Stomach (tissue), 4 donors: Measurements from ENCODE around the gene LDB3.

ENCODE experiments used
- POLR2A ChIP-seq, 4 donors: fragments of 450-650 bp; IDR thresholded peaks; one replicate each; pipeline ENCODE4 v1.6.1; 2016; ENCODE audit warnings: antibody characterized with exemption in 4 of 4, control low read depth in 2 of 4, mild to moderate bottlenecking in 1 of 4, moderate library complexity in 1 of 4
- POLR2AphosphoS5 ChIP-seq, 3 donors: sonication (generic); formaldehyde crosslinking; IDR thresholded peaks; one replicate each; pipeline ENCODE4 v1.6.1; 2016; ENCODE audit warnings: antibody characterized with exemption in 3 of 3
- TF ChIP-seq, protein P1 (sequence below), 7 experiments: fragments of 450-650 bp in 4 of 7; fragments of 200-600 bp in 3 of 7; sonication (generic) in 3 of 7; IDR thresholded peaks; one replicate each; pipeline ENCODE4 v1.5.1; 2016 to 2019; ENCODE audit warnings: antibody characterized with exemption in 7 of 7, control low read depth in 2 of 7, mild to moderate bottlenecking in 1 of 7

DNA sequence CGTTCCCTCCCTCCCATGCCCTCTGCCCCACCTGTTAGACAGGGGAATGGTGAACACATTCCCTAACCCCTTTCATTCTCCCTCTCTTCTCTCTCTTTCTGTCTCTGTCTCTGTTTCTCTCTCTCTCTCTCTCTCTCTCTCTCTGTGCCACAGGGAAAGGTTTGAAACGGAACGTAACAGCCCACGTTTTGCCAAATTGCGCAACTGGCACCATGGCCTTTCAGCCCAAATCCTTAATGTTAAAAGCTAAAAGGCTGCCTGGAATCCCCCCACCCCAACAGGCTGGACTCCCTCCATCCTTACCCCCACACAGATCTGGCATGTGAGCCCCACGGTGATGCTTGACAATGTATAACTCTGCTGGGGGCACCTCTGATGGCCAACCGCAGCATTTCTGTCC, 30.8 kb downstream of the LDB3 start:
- TF ChIP-seq, protein P1, sequence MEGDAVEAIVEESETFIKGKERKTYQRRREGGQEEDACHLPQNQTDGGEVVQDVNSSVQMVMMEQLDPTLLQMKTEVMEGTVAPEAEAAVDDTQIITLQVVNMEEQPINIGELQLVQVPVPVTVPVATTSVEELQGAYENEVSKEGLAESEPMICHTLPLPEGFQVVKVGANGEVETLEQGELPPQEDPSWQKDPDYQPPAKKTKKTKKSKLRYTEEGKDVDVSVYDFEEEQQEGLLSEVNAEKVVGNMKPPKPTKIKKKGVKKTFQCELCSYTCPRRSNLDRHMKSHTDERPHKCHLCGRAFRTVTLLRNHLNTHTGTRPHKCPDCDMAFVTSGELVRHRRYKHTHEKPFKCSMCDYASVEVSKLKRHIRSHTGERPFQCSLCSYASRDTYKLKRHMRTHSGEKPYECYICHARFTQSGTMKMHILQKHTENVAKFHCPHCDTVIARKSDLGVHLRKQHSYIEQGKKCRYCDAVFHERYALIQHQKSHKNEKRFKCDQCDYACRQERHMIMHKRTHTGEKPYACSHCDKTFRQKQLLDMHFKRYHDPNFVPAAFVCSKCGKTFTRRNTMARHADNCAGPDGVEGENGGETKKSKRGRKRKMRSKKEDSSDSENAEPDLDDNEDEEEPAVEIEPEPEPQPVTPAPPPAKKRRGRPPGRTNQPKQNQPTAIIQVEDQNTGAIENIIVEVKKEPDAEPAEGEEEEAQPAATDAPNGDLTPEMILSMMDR (IDR thresholded peaks at IDR 0.05) = no peak
- TF ChIP-seq POLR2A (IDR thresholded peaks at IDR 0.05) (no peak), POLR2AphosphoS5 (IDR thresholded peaks at IDR 0.05) (no peak)
